SH-SY5Y (cell line): Measurements from ENCODE around the gene SVIL.

ENCODE experiments used
- GATA2 ChIP-seq: IDR thresholded peaks from 2 replicates; pipeline ENCODE4 v1.6.1; 2011; ENCODE audit warnings: mild to moderate bottlenecking, low read depth, low read length
- GATA3 ChIP-seq: IDR thresholded peaks from 2 replicates; pipeline ENCODE4 v1.6.1; 2011; ENCODE audit warnings: low read depth, mild to moderate bottlenecking, low read length, moderate library complexity

Gene SVIL

GRCh38 chr10:29600821-29601220, 34.0 kb downstream of the SVIL start:
- no peak for TF ChIP-seq GATA3

- no peak for TF ChIP-seq GATA3
- TF ChIP-seq GATA2 = no peak
Measured at GRCh38 chr10:29600067-29600466, 34.7 kb downstream of the SVIL start.

- TF ChIP-seq GATA3 (no peak), GATA2 (no peak)
Measured at GRCh38 chr10:29598851-29599311, 35.9 kb downstream of the SVIL start.

GRCh38 chr10:29596826-29597225, 37.9 kb downstream of the SVIL start:
- no peak for TF ChIP-seq GATA3

- TF ChIP-seq GATA2 (no peak), GATA3 (no peak)
Measured at GRCh38 chr10:29596356-29596755, 38.4 kb downstream of the SVIL start.

GRCh38 chr10:29595636-29596225, 39.0 kb downstream of the SVIL start:
- TF ChIP-seq GATA2 (no peak), GATA3 (no peak)

- no peak for TF ChIP-seq GATA3
- no peak for TF ChIP-seq GATA2
Measured at GRCh38 chr10:29595146-29595545, 39.6 kb downstream of the SVIL start.

- TF ChIP-seq GATA3 (no peak), GATA2 (no peak)
Measured at GRCh38 chr10:29591651-29591968, 43.2 kb downstream of the SVIL start.

GRCh38 chr10:29590915-29591650, 43.7 kb downstream of the SVIL start:
- TF ChIP-seq GATA2 (no peak), GATA3 (no peak)

- TF ChIP-seq GATA2 (no peak), GATA3 (no peak)
Measured at GRCh38 chr10:29588629-29589421, 45.9 kb downstream of the SVIL start.

GRCh38 chr10:29586509-29586908, 48.3 kb downstream of the SVIL start:
- TF ChIP-seq GATA2 (no peak), GATA3 (no peak)

GRCh38 chr10:29585488-29585976, 49.2 kb downstream of the SVIL start:
- no peak for TF ChIP-seq GATA2
- TF ChIP-seq GATA3 = no peak

GRCh38 chr10:29584436-29584835, 50.3 kb downstream of the SVIL start:
- TF ChIP-seq GATA2 (no peak), GATA3 (no peak)

GRCh38 chr10:29583674-29584073, 51.1 kb downstream of the SVIL start:
- TF ChIP-seq GATA2 = no peak
- no peak for TF ChIP-seq GATA3

GRCh38 chr10:29579455-29579970, 55.3 kb downstream of the SVIL start:
- TF ChIP-seq GATA3 (no peak), GATA2 (no peak)

- no peak for TF ChIP-seq GATA3
- no peak for TF ChIP-seq GATA2
Measured at GRCh38 chr10:29578457-29578856, 56.3 kb downstream of the SVIL start.

- TF ChIP-seq GATA2 (no peak), GATA3 (no peak)
Measured at GRCh38 chr10:29576681-29577080, 58.1 kb downstream of the SVIL start.
